Ecto neural progenitor cell (in vitro differentiated cells): ENCODE measurements around the gene OR10H4.
"Not testable (repeated sequence)": the region's sequence is repeated elsewhere in the genome, so short reads cannot be mapped to it uniquely, and the experiment has no call there.

Experiments used
- DNase-seq: peaks from one replicate; pipeline ENCODE4 v3.0.0-alpha.2; 2018; ENCODE audit warnings: low spot score

The OR10H4 gene, protein sequence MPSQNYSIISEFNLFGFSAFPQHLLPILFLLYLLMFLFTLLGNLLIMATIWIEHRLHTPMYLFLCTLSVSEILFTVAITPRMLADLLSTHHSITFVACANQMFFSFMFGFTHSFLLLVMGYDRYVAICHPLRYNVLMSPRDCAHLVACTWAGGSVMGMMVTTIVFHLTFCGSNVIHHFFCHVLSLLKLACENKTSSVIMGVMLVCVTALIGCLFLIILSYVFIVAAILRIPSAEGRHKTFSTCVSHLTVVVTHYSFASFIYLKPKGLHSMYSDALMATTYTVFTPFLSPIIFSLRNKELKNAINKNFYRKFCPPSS

GRCh38 chr19:15948223-15949058 lies at the start of gene OR10H4:
OR10H4 (plus strand) TSS chr19:15949008; CDS start chr19:15949008, 0 bp downstream.
- DNase-seq, result no peak

- DNase-seq, result not testable (repeated sequence)
Observed at GRCh38 chr19:15899561-15899960, 49.2 kb upstream of the OR10H4 start.

GRCh38 chr19:15900032-15900431 lies 48.8 kb upstream of the OR10H4 start:
- DNase-seq, result not testable (repeated sequence)

DNA sequence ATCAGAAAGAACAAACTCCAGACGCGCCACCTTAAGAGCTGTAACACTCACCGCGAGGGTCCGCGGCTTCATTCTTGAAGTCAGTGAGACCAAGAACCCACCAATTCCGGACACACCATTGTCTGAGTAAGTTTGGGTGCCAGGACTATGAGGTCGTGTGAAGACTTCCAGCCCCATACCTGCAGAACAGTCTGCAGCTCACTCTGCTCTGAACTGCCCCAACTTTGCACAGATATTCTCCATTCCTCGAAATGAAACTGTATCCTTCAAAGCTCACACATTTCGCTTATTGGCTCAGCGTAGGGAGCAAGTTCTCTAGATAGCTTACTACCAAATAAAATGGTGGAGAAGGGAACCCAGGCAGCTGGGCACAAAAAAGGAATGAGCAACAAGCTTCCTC lies 48.3 kb upstream of the OR10H4 start:
- no peak for DNase-seq

DNA sequence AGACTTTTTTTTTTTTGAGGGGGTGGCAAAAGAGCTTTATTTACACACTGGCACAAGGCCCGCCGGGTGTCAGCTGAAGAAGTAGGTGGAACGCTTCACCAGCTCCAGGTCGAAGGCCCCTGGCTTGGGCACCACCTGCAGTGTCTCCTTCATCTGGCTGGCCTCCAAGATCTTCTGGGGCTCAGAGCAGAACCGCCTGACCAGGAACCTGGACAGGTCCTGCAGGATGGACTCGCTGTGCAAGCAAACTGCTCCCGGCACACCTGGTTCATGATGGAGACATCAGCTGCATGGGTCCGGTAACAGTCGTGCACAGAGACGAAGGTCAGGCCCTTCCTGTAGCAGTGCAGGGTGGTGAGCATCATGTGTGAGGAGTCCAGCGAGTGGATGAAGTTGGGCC lies 46.6 kb upstream of the OR10H4 start:
- DNase-seq, result no peak

DNA sequence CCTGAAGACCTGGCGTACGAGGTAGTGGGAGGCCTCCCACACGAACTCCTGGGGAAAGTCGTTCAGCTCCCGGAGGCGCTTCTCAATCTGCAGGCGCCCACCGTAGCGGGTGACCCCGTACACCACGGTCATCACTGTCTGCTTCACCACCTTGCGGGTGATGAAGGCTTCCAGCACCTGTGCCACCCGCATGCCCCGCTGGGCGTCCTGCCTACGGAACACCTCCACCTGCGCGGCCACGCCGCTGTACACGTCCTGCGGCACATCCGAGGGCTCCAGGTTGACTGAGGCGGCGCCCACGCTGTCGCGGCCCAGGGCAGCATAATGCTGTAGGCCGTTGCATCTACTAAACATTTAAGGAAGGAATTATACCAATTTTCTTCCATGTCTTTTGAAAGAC lies 45.9 kb upstream of the OR10H4 start:
- not testable (repeated sequence) for DNase-seq

DNA sequence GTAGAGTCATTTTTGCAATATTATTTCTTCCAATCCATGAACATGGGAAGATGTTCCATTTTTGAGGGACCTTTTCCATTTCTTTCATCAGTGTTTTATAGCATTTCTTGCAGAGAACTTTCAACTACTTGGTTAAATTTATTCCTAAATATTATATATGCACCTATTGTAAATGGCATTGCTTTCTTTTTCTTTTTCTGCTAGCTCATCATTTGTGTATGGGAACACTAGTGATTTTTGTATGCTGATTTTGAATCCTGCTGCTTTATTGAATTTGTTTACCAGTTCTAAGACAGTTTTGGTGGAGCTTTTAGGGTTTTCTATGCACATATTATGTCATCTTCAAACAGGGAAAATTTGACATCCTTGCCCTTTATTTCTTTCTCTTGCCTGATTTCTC lies 43.8 kb upstream of the OR10H4 start:
- DNase-seq, result no peak

DNA sequence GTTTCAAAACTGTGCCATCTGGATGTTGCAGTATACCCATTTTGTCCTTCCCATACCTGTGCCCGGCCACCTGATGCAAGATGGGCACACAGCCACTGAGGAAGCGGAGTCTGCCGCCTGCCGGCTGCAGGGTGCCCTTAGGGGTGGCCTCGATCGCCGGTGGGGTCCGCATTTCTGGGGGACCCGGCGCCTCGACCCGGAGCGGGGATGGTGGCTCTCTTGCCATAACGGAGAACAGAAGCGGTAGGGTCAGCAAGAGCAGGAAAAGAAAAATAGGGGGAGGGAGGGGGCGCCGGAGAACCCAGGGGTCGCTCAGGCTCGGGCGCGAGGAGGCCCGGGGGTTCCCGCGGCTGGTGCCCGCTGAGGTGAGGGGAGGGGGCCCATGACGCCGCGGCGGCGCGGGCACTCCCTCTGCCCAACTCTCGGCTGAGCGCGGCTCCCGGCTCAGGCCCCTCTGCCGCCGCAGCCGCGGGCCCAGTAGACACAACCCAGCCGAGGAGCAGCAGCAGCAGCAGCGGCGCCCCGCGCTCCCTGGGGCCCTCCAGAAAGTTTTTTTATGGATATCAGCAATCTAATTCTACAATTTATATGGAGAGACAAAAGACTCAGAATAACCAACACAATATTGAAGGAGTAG lies 37.1 kb upstream of the OR10H4 start:
- no peak for DNase-seq

DNA sequence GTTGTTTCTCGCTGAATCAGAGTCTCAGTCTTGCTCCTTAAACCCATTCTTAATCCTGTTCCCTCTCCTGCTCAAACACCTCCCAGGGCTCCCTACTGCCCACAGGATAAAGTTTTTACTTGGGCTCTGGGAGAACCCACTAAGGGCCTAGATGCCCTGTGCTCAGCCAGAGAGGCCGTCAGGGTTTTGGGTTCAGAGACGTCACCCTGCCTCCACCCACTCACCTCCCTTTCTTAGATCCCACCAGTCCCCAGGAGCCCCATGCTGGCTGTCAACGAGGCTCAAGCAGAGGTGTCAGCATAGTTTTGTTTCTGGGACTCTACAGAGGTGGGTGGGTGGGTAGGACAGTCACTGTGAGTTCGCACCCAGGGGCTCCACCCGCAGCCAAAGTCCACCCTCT lies 35.4 kb upstream of the OR10H4 start:
- DNase-seq, result peak; percentile 16

DNA sequence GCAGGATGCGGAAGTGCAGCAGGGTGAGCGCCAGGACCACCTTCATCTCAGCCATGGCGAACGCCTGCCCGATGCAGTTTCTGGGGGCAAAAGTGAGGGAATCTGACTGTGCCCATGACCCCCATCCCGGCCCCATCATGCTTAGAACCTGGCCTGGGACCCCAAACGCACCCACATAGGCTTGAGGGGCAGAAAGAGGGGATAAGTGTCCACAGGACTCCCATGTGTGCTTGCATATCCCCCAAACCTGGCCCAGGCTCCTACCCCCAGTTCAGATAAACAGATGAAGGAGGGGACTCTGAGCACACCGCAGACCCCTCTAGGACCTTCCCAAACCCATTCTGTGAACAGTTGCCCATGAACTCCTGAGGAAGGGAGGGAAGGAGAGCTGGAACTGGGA lies 35.0 kb upstream of the OR10H4 start:
- DNase-seq, result peak; percentile 21

DNA sequence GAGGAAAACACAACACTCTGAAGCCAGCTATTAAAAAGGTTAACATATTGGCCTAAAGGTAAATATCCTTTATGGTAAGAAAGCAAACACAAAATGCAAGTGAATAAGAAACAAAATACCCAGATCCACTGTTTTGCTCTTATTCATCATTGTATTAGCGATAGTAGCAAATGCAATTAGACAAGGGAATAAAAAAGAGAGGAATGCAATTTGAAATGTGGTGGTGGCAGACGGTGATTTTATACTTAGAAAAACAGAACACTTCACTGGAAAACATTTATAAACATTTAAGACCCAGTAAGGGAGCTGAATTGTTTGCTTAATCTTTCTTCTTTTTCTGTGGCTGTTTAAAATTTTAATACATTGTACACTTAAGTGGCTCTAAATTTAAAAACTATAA lies 33.7 kb upstream of the OR10H4 start:
- no peak for DNase-seq

GRCh38 chr19:15919243-15919642 lies 29.6 kb upstream of the OR10H4 start:
- DNase-seq, result no peak

- DNase-seq, result no peak
Observed at GRCh38 chr19:15922021-15922420, 26.8 kb upstream of the OR10H4 start.

DNA sequence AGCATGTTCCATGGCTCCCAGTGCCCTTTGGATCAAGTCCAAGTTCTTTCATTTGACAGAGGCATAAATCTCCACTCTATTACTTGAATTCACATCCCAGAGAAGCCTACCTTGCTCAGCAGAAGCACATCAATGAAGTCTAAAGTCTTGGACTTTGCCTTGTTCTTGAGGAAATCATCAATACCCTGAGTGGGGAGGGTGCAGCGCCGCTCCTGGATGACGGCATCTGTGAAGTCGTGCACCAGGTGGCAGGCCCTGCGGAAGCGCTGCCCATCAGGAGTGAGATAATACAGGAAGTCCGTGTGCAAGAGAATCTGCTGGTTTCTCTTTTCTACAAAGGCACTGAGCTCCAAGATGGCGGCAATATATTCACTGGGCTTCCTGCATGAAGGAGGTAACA lies 25.1 kb upstream of the OR10H4 start:
- no peak for DNase-seq

GRCh38 chr19:15926484-15926883 lies 22.3 kb upstream of the OR10H4 start:
- no peak for DNase-seq

DNA sequence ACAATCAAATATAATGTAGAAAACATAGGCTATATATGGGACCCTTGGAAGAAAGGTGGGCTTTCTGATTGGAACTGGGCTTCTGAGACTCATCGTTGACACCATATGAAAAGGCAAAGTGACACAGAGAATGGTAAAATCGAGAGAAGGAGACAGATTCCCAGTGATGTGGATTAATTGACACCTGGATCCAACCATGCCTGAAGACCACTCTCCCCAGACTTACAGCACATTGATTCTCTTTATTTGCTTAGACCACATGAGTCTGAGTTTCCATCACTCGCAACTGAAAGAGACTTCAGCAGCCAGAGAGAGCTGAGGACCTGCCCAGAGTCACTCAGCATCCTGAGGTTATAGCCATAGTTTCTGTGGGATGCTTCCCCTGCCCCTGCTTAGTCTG lies 20.5 kb upstream of the OR10H4 start:
- DNase-seq, result no peak

DNA sequence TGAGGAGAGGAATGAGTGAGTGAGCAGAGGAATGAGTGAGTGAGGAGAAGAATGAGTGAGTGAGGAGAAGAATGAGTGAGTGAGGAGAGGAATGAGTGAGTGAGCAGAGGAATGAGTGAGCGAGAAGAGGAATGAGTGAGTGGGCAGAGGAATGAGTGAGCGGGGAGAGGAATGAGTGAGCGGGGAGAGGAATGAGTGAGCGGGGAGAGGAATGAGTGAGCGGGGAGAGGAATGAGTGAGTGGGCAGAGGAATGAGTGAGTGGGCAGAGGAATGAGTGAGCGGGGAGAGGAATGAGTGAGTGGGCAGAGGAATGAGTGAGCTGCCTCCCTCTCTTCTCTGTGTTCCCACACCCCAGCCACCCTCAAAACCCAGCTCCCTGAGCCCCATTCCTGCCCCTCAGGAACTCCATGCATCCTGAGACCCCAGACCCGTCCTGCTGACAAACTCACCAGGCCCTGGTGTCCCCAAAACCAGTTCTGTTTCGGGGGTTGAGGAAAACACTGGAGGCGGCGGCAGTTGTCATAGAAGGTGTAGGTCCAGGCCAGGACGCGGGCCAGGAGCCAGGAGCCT lies 15.0 kb upstream of the OR10H4 start:
- DNase-seq, result not testable (repeated sequence)

DNA sequence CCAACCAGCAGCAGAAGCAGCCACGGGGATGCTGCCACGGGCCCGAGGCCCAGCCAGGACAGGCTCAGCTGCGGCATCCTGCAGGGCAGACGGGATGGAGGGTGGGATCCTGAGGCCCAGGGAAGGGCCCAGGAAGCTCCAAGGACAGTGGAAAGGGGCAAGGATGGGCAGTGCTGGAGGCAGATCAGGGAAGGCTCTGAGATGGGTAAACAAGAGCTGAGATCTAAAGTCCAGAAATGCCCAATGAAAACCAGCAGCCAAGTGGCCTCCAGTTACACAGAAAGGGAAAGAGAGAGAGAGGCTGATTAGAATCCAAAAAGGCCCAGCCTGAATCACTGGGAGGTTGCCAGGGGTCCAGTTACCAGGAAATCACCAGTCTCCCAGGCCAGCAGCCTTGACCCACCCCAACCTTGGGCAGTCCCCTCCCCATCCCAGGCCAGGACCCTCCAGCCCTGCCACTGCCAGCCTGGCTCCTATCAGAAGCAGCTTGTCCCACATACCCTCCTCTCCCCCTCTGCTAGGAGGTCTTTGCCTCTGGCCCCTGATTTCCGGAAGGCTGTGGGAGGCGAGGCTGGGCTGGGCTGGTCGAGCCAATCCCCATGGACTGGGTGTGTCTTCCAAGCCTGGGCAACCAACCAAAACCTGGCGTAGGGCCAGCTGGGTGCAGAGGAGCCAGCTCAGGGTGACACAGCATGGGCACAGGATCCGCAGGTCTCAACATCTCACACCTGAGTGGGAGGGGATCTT lies 14.3 kb upstream of the OR10H4 start, which contains the start of gene CYP4F11:
CYP4F11 (minus strand) TSS at position 198 of the 747 bp plus-strand sequence; CDS start at position 77, 121 bp downstream.
- DNase-seq, result no peak

DNA sequence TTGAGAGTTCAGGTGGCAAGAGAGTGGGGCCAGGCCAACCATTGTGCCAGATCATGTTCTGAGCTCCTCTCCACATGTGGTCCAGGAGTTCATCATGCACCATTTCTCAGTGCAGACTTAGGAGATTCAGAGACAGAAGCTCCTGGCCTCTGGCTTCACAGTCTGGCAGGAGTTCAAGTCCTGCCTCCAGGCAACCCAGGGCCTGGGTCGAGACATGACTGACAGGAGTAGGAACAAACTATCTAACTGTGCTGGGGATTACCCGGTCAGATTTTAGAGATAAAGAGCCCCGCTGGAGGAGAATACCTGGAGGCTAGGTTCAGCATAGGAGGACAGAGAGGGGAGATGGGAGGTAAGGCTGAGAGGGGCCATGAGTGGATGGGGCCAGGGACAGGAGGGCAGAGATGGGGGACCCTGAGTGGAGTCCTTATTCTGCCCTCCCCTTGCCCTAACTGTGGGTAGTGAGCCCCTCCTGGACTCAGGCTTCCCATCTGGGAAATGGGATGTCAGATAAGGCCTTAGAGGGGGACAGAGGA lies 13.6 kb upstream of the OR10H4 start:
- DNase-seq, result no peak

DNA sequence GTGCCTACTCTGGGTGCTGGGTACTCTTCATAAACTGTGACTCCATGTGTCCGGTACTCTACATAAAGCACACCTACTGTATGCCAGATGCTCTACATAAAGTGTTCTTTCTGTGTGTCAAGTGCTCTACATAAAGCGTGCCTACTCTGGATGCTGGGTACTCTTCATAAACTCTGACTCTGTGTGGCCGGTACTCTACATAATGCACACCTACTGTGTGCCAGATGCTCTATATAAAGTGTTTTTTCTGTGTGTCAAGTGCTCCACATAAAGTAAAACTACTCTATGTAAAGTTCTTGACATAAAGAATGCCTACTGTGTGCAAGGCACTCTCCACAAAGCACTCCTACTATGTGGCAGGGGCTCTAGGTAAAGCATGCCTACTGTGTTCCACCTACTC lies 12.6 kb upstream of the OR10H4 start:
- no peak for DNase-seq

- DNase-seq, result no peak
Observed at GRCh38 chr19:15936950-15937349, 11.9 kb upstream of the OR10H4 start.
